GM12891 (cell line): ENCODE data around the gene BDP1.

Experiments
- POLR2A ChIP-seq: IDR thresholded peaks from 2 replicates; pipeline ENCODE4 v1.6.1; 2011; ENCODE audit warnings: low read depth, low read length, control low read depth
- POLR2AphosphoS5 ChIP-seq: IDR thresholded peaks from 2 replicates; pipeline ENCODE4 v1.6.1; 2011; ENCODE audit warnings: low read depth, low read length, control low read depth
- TAF1 ChIP-seq: IDR thresholded peaks from 2 replicates; pipeline ENCODE4 v1.6.1; 2011; ENCODE audit warnings: low read depth, low read length, control low read depth

DNA sequence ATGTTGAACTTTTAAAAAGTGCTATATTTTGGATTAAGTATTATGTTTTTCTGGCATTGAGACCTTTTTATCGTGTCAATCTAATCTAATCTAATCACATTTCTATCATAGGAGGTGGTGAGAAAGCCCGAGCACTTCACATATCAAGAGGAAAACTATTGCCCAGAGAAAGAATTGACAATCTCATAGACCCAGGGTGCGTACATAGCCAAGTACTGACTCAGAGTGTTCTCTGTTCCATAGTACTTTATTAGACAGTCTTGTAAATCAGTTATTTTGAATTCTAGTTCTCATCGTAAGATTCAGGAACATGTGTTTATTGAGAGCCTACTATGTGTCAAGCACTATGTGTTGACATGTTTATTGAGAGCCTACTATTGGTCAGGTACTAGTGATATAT lies 140.7 kb downstream of the BDP1 start:
- TF ChIP-seq POLR2AphosphoS5 (no peak), POLR2A (no peak), TAF1 (no peak)
